K562 (cell line): Measurements from ENCODE around the gene SLC39A11. TPM values are rescaled to one million over a fixed set of nuclear protein-coding genes. Genes with fewer than 3 reads are reported as not detected.

Experiments used
- ATAC-seq: fragments of 200-7000 bp; cut with Tn5 transposase; 3 replicates; pipeline ENCODE4 v1.9.1; 2020; ENCODE audit warnings: moderate library complexity
- BruUV-seq: library from RNA; stranded (reverse); fragments of 400-500 nt; replicated peaks from 2 replicates; lab custom pipeline; 2021; lab: Mats Ljungman, UMichigan
- CTCF ChIA-PET: fragments of 300-600 bp; formaldehyde crosslinking; extraction: SDS; loops from one replicate; lab custom pipeline; 2021; ENCODE audit warnings: low intra/inter-chr PET ratio; lab: Yijun Ruan, JAX
- POLR2A ChIA-PET: fragments of 300-600, 350-650 bp; sonication (Branson Sonifier 250); formaldehyde crosslinking; extraction: SDS; loops from one replicate; lab custom pipeline; 2021; ENCODE audit warnings: antibody characterized with exemption, inconsistent platforms; lab: Yijun Ruan, JAX
- DNase-seq, 4 experiments: peaks; one replicate each; pipeline versions ENCODE4 v3.0.0 to v3.0.0-alpha.2; 2011 to 2018; ENCODE audit warnings: low spot score in 3 of 4, mixed read lengths in 3 of 4; ENCODE audit errors: extremely low read depth in 1 of 4
- FAIRE-seq: peaks from 2 replicates; lab custom pipeline; 2011; peaks lifted over from hg19 to GRCh38; lab: Jason Lieb, UNC
- H2AFZ ChIP-seq: 2 replicates; pipeline ENCODE4 v1.6.0; 2011; ENCODE audit warnings: low read depth, low read length, control low read depth, inconsistent platforms
- H3K27ac ChIP-seq: fragments of 200-600 bp; 3 replicates; pipeline ENCODE4 v1.8.0; 2011; ENCODE audit warnings: low read depth, mild to moderate bottlenecking, control low read depth, inconsistent platforms, low read length, moderate library complexity, mixed read lengths; ENCODE audit errors: extremely low read depth
- H3K27me3 ChIP-seq, 2 experiments: fragments of 300-600 bp in 1 of 2; 2 replicates in 1 of 2; 3 replicates in 1 of 2; pipeline versions ENCODE4 v1.6.0 to v1.8.0; 2011; ENCODE audit warnings: inconsistent platforms in 2 of 2, low read length in 2 of 2, mild to moderate bottlenecking in 1 of 2, mixed read lengths in 1 of 2, moderate library complexity in 1 of 2; ENCODE audit not compliant: control insufficient read depth in 2 of 2, insufficient read depth in 2 of 2
- H3K36me3 ChIP-seq: fragments of 300-600 bp; 3 replicates; pipeline ENCODE4 v1.8.0; 2011; ENCODE audit warnings: mild to moderate bottlenecking, low read length, inconsistent platforms; ENCODE audit not compliant: control insufficient read depth, insufficient read depth
- H3K4me1 ChIP-seq, 2 experiments: fragments of 200-600 bp in 1 of 2; replicated peaks in 1 of 2; 2 replicates in 1 of 2; 3 replicates in 1 of 2; pipeline versions ENCODE4 v1.5.1 to v1.8.0; 2011; ENCODE audit warnings: inconsistent platforms in 2 of 2, low read length in 2 of 2, mild to moderate bottlenecking in 1 of 2, mixed read lengths in 1 of 2, moderate library complexity in 1 of 2; ENCODE audit not compliant: control insufficient read depth in 2 of 2, insufficient read depth in 2 of 2
- H3K4me2 ChIP-seq: 2 replicates; pipeline ENCODE4 v1.6.1; 2011; ENCODE audit warnings: low read length, control low read depth, inconsistent platforms, mixed read lengths; ENCODE audit not compliant: insufficient read depth
- H3K4me3 ChIP-seq: fragments of 200-600 bp; sonication (generic), shearing (Covaris generic); 2 replicates; pipeline ENCODE4 v1.5.1; 2016; ENCODE audit warnings: control low read depth, inconsistent platforms
- H3K79me2 ChIP-seq: fragments of 200-600 bp; 3 replicates; pipeline ENCODE4 v1.8.0; 2011; ENCODE audit warnings: low read length, inconsistent platforms; ENCODE audit not compliant: control insufficient read depth, insufficient read depth
- H3K9ac ChIP-seq, 2 experiments: 2 replicates each; pipeline versions ENCODE4 v1.6.0 to v1.6.1; 2011; ENCODE audit warnings: low read depth in 2 of 2, low read length in 2 of 2, control low read depth in 1 of 2, inconsistent platforms in 1 of 2, mild to moderate bottlenecking in 1 of 2, mixed read lengths in 1 of 2; ENCODE audit not compliant: insufficient read depth in 1 of 2
- H3K9me1 ChIP-seq: one replicate; pipeline ENCODE4 v1.6.0; 2011; ENCODE audit warnings: inconsistent platforms, mild to moderate bottlenecking, low read length, moderate library complexity; ENCODE audit not compliant: control insufficient read depth, insufficient read depth
- H3K9me3 ChIP-seq: replicated peaks from 2 replicates; pipeline ENCODE4 v1.5.1; 2011; ENCODE audit warnings: low read depth, low read length, inconsistent platforms; ENCODE audit not compliant: control insufficient read depth, insufficient read depth
- H4K20me1 ChIP-seq: replicated peaks from 2 replicates; pipeline ENCODE4 v1.6.1; 2011; ENCODE audit warnings: low read length, inconsistent platforms, mixed read lengths; ENCODE audit not compliant: control insufficient read depth, insufficient read depth
- CREB3L1 ChIP-seq: fragments of 450-650 bp; IDR thresholded peaks from 2 replicates; pipeline ENCODE4 v1.6.1; 2014; ENCODE audit warnings: low read depth, mild to moderate bottlenecking, moderate library complexity, borderline replicate concordance
- ZNF277 ChIP-seq: fragments of 250-450 bp; sonication (Bioruptor Pico); IDR thresholded peaks from 2 replicates; pipeline ENCODE4 v1.8.0; 2022; ENCODE audit warnings: inconsistent platforms, mild to moderate bottlenecking, moderate library complexity, borderline replicate concordance
- ZNF830 ChIP-seq: fragments of 250-450 bp; sonication (Bioruptor Pico); IDR thresholded peaks from 2 replicates; pipeline ENCODE4 v1.5.0; 2021; ENCODE audit warnings: mild to moderate bottlenecking
- ZSCAN29 ChIP-seq: fragments of 450-650 bp; IDR thresholded peaks from 2 replicates; pipeline ENCODE4 v1.6.1; 2017
- WGBS: fragments of 100-300 bp; shearing (Covaris generic); methylation state at CpG from one replicate; pipeline ENCODE4 v1.1.6; 2016; ENCODE audit warnings: low coverage, mixed read lengths; ENCODE audit not compliant: insufficient coverage; ENCODE audit errors: missing lambda C conversion rate; 5-methylcytosine and 5-hydroxymethylcytosine counted together
- in situ Hi-C: fragments of 300-500 bp; cut with MboI; formaldehyde crosslinking; loops from 4 replicates; pipeline ENCODE4 v1.15.0; 2018; ENCODE audit warnings: inconsistent platforms, mixed read lengths
- intact Hi-C: fragments of 100-400 bp; cut with micrococcal nuclease; formaldehyde crosslinking; loops from 2 replicates; pipeline ENCODE4 v1.14.2; 2022
- polyA plus RNA-seq, 8 experiments: library from polyadenylated mRNA; depleted of rRNA in 4 of 8; stranded (reverse) in 5 of 8; unstranded in 3 of 8; fragments of >200 nt; fragmentation: Nextera tagmentation in 2 of 8; fragmentation: Illumina TruSeq in 1 of 8; extraction: Ambion mirVana in 2 of 8; extraction: Trizol in 1 of 8; gene quantifications; 2 replicates each; pipeline versions ENCODE4 v1.2.1 to v1.2.3, GENCODE V29; 2011 to 2014; ENCODE audit warnings: inconsistent platforms in 1 of 8, missing spikeins in 1 of 8
- total RNA-seq, 7 experiments: library from RNA; depleted of rRNA in 6 of 7; stranded (reverse); fragments of >200 nt in 6 of 7; fragmentation: Illumina TruSeq in 2 of 7; extraction: Trizol in 2 of 7; gene quantifications; 2 replicates each; pipeline versions ENCODE4 v1.2.1 to v1.2.3, GENCODE V29; 2011 to 2021; ENCODE audit warnings: low replicate concordance in 1 of 7

The SLC39A11 gene
- total and polyA plus RNA-seq, 9 of the 15 experiments (the other 6 are each of a cell fraction or from before 2014, with no cell fraction given) = 10.5 to 26.4 (median 13.4) TPM

GRCh38 chr17:72861811-72862210, 230.7 kb downstream of the SLC39A11 start:
- H3K27me3 ChIP-seq = no peaks in the 10 kb centered on the region
- in situ Hi-C loops = no loop called here
- CTCF ChIA-PET = no interaction called here

GRCh38 chr17:72860778-72861177, 231.7 kb downstream of the SLC39A11 start:
- ChIA-PET POLR2A (no interaction called here), CTCF (no interaction called here)
- Histone ChIP-seq H3K79me2 (no peaks in the 10 kb centered on the region), H3K4me2 (no peak overlapping the region), H3K4me3 (no peak overlapping the region), H2AFZ (no peak overlapping the region), H3K9me3 (no peaks in the 10 kb centered on the region), H3K27ac (no peak overlapping the region), H3K9ac (no peak overlapping the region), H3K4me1 (no peaks in the 10 kb centered on the region), H3K36me3 (no peaks in the 10 kb centered on the region), H3K27me3 (no peaks in the 10 kb centered on the region), H4K20me1 (no peaks in the 10 kb centered on the region), H3K9me1 (no peaks in the 10 kb centered on the region)
- ATAC-seq (no peak), FAIRE-seq (no peak), DNase-seq (no peak)
- in situ Hi-C loops = no loop called here
- intact Hi-C loops = no loop called here
- TF ChIP-seq ZNF277 = no peak
- BruUV-seq = no TSS peak
- whole genome bisulfite sequencing = 37% methylated on average over 5 of the region's 5 CpGs

More at GRCh38 chr17:72861811-72862210, 230.7 kb downstream of the SLC39A11 start:
- H3K4me1 ChIP-seq = no peaks in the 10 kb centered on the region
- no peaks in the 10 kb centered on the region for H4K20me1 ChIP-seq
- H3K9ac ChIP-seq = no peak overlapping the region
- H2AFZ ChIP-seq = no peak overlapping the region
- DNase-seq = no peak
- no peak overlapping the region for H3K4me3 ChIP-seq
- no peaks in the 10 kb centered on the region for H3K9me3 ChIP-seq
- H3K27ac ChIP-seq = no peak overlapping the region
- no peaks in the 10 kb centered on the region for H3K79me2 ChIP-seq
- BruUV-seq = no TSS peak
- H3K4me2 ChIP-seq = no peak overlapping the region
- TF ChIP-seq ZSCAN29 (no peak), CREB3L1 (no peak), ZNF830 (no peak)
- TF ChIP-seq, all 486 proteins: peak for 0
- no peaks in the 10 kb centered on the region for H3K9me1 ChIP-seq
- ATAC-seq (no peak), FAIRE-seq (no peak)
- no peaks in the 10 kb centered on the region for H3K36me3 ChIP-seq
- intact Hi-C loops = no loop called here
- POLR2A ChIA-PET = no interaction called here
